ENCODE results near the gene PNMA8B.

DNA sequence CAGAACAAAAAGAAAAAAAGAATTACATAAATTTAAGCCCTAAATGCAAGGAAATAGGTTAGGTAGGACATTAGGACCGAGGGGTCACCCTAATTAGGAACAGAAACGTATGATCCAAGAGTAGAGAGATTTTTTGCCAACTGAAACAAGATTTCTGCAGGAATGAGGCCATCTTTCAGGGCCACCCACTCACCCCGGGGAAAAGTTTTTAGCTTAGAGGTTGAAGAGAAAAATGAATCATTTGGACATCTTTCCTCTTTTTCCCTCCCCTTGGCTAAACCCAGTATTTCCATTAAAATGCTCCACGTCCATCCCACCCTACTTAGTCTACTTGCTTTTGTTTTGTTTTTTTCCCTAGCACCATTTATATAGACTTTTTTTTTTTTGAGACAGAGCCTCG, 13.7 kb downstream of the PNMA8B start:
- TF ChIP-seq, protein P1, sequence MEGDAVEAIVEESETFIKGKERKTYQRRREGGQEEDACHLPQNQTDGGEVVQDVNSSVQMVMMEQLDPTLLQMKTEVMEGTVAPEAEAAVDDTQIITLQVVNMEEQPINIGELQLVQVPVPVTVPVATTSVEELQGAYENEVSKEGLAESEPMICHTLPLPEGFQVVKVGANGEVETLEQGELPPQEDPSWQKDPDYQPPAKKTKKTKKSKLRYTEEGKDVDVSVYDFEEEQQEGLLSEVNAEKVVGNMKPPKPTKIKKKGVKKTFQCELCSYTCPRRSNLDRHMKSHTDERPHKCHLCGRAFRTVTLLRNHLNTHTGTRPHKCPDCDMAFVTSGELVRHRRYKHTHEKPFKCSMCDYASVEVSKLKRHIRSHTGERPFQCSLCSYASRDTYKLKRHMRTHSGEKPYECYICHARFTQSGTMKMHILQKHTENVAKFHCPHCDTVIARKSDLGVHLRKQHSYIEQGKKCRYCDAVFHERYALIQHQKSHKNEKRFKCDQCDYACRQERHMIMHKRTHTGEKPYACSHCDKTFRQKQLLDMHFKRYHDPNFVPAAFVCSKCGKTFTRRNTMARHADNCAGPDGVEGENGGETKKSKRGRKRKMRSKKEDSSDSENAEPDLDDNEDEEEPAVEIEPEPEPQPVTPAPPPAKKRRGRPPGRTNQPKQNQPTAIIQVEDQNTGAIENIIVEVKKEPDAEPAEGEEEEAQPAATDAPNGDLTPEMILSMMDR (IDR thresholded peaks at IDR 0.05; ENCODE audit: poor library complexity, severe bottlenecking), result no peak
- TF ChIP-seq POLR2AphosphoS5 (IDR thresholded peaks at IDR 0.05) (no peak), SMC3 (conservative IDR thresholded peaks at IDR 0.05; ENCODE audit: poor library complexity) (no peak), RAD21 (conservative IDR thresholded peaks at IDR 0.05) (no peak), EP300 (conservative IDR thresholded peaks at IDR 0.05; ENCODE audit: poor library complexity, severe bottlenecking) (no peak)

Data from neural cell (in vitro differentiated cells).